Prostate gland (tissue), 2 donors: ENCODE results near the gene ANKS1B.

Source experiments
- POLR2A ChIP-seq: fragments of 450-650 bp; IDR thresholded peaks from one replicate; pipeline ENCODE4 v1.6.1; 2016; ENCODE audit warnings: antibody characterized with exemption, mild to moderate bottlenecking
- TF ChIP-seq, protein P1 (sequence below), 4 experiments: fragments of 200-600 bp in 2 of 4; fragments of 450-650 bp in 2 of 4; sonication (generic) in 2 of 4; IDR thresholded peaks; 1 replicate in 3 of 4; 2 replicates in 1 of 4; pipeline ENCODE4 v1.5.1; 2016 to 2019; ENCODE audit warnings: antibody characterized with exemption in 4 of 4, mild to moderate bottlenecking in 2 of 4, moderate library complexity in 2 of 4

DNA sequence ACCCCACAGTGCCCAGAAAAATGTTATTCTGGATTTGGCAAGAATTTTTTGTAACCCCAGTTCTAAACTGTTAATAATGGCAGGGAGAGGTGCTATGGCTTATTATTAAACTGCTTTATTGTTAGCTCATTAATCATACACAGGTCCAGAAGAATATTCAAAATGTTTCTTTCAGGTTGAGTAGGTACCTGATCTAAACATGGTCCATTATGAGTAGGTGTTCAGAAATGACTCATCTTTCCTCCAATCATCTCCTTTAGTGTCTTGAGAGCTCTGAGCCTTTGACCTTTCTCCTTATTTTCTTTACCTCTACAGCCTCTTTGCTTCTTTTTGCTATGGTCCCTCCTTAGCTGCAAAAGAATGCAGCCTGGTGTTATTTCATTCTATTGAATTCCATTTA is 548.2 kb downstream of the ANKS1B start:
- TF ChIP-seq, protein P1, sequence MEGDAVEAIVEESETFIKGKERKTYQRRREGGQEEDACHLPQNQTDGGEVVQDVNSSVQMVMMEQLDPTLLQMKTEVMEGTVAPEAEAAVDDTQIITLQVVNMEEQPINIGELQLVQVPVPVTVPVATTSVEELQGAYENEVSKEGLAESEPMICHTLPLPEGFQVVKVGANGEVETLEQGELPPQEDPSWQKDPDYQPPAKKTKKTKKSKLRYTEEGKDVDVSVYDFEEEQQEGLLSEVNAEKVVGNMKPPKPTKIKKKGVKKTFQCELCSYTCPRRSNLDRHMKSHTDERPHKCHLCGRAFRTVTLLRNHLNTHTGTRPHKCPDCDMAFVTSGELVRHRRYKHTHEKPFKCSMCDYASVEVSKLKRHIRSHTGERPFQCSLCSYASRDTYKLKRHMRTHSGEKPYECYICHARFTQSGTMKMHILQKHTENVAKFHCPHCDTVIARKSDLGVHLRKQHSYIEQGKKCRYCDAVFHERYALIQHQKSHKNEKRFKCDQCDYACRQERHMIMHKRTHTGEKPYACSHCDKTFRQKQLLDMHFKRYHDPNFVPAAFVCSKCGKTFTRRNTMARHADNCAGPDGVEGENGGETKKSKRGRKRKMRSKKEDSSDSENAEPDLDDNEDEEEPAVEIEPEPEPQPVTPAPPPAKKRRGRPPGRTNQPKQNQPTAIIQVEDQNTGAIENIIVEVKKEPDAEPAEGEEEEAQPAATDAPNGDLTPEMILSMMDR (IDR thresholded peaks at IDR 0.05): no peak
- no peak for TF ChIP-seq POLR2A
